CD4-positive, alpha-beta T cell treated with Interleukin-12 subunit alpha and Interleukin-12 subunit beta, for 1 hour (primary cell): Measurements from ENCODE around the gene SEC24D.
"Not testable (repeated sequence)": the region's sequence is repeated elsewhere in the genome, so short reads cannot be mapped to it uniquely, and the experiment has no call there.

Source experiments
- DNase-seq: peaks from one replicate; pipeline ENCODE4 v3.0.0-alpha.2; 2020

The SEC24D gene

GRCh38 chr4:118810991-118811764 lies 24.7 kb downstream of the SEC24D start:
- DNase-seq, result no peak

- no peak for DNase-seq
Measured at GRCh38 chr4:118807659-118808058, 28.3 kb downstream of the SEC24D start.

- no peak for DNase-seq
Measured at GRCh38 chr4:118803253-118803652, 32.7 kb downstream of the SEC24D start.

GRCh38 chr4:118801895-118802575 lies 33.9 kb downstream of the SEC24D start:
- no peak for DNase-seq

- no peak for DNase-seq
Measured at GRCh38 chr4:118799231-118799942, 36.5 kb downstream of the SEC24D start.

GRCh38 chr4:118798658-118799057 lies 37.3 kb downstream of the SEC24D start:
- DNase-seq, result no peak

GRCh38 chr4:118797558-118798142 lies 38.3 kb downstream of the SEC24D start:
- DNase-seq, result no peak

- not testable (repeated sequence) for DNase-seq
Measured at GRCh38 chr4:118791690-118792446, 44.1 kb downstream of the SEC24D start.

GRCh38 chr4:118790544-118790943 lies 45.4 kb downstream of the SEC24D start:
- DNase-seq, result no peak

- DNase-seq, result no peak
Measured at GRCh38 chr4:118788911-118789310, 47.0 kb downstream of the SEC24D start.

GRCh38 chr4:118787844-118788380 lies 48.0 kb downstream of the SEC24D start:
- DNase-seq, result no peak

GRCh38 chr4:118784776-118785175 lies 51.1 kb downstream of the SEC24D start:
- DNase-seq, result no peak

- no peak for DNase-seq
Measured at GRCh38 chr4:118783887-118784286, 52.0 kb downstream of the SEC24D start.

GRCh38 chr4:118782886-118783285 lies 53.0 kb downstream of the SEC24D start:
- DNase-seq, result not testable (repeated sequence)

GRCh38 chr4:118777649-118778048 lies 58.3 kb downstream of the SEC24D start:
- DNase-seq, result not testable (repeated sequence)

- DNase-seq, result not testable (repeated sequence)
Measured at GRCh38 chr4:118776955-118777640, 58.8 kb downstream of the SEC24D start.

- no peak for DNase-seq
Measured at GRCh38 chr4:118776157-118776954, 59.6 kb downstream of the SEC24D start.

- DNase-seq, result no peak
Measured at GRCh38 chr4:118775405-118775804, 60.5 kb downstream of the SEC24D start.

- DNase-seq, result no peak
Measured at GRCh38 chr4:118774989-118775388, 60.9 kb downstream of the SEC24D start.

- no peak for DNase-seq
Measured at GRCh38 chr4:118774321-118774720, 61.6 kb downstream of the SEC24D start.

GRCh38 chr4:118773429-118773792 lies 62.5 kb downstream of the SEC24D start:
- DNase-seq, result no peak
